ENCODE measurements around the gene CDRT15. TPM values are rescaled to one million over a fixed set of nuclear protein-coding genes. Genes with fewer than 3 reads are reported as not detected.

Gene CDRT15
- total RNA-seq, 1 experiment from 2014 or later = not detected

GRCh38 chr17:14202388-14203166 lies 34.1 kb downstream of the CDRT15 start:
- Histone ChIP-seq H2BK15ac (ENCODE audit: low read depth, low read length) (no peak overlapping the region), H3K27ac (ENCODE audit: insufficient read length, low read depth, low read length) (no peak overlapping the region), H3K4me2 (ENCODE audit: insufficient read depth, insufficient read length, low read length) (no peak overlapping the region), H2BK5ac (ENCODE audit: insufficient read length, low read length) (no peak overlapping the region), H3K9ac (ENCODE audit: extremely low read depth, insufficient read length, low read length) (no peak overlapping the region), H2BK12ac (ENCODE audit: insufficient read length, low read depth, low read length) (no peak overlapping the region), H3K9me3 (ENCODE audit: control insufficient read depth, low read depth, low read length) (no peaks in the 10 kb centered on the region), H3K79me2 (ENCODE audit: insufficient read depth, low read length) (no peaks in the 10 kb centered on the region), H4K91ac (ENCODE audit: insufficient read length, low read depth, low read length) (no peak overlapping the region), H3K14ac (ENCODE audit: insufficient read depth, low read length) (no peak overlapping the region), H2BK120ac (ENCODE audit: low read depth, low read length, poor library complexity, severe bottlenecking) (no peak overlapping the region), H4K8ac (replicated peaks; ENCODE audit: insufficient read length, low read depth, low read length) (no peak overlapping the region), H3K4me1 (ENCODE audit: insufficient read depth, low read length) (no peaks in the 10 kb centered on the region), H3K23ac (ENCODE audit: insufficient read length, low read depth, low read length) (no peak overlapping the region), H3K27me3 (ENCODE audit: insufficient read depth, low read length) (no peaks in the 10 kb centered on the region), H2AFZ (ENCODE audit: low read length) (no peak overlapping the region), H3K23me2 (ENCODE audit: insufficient read length, low read depth, low read length, poor library complexity, severe bottlenecking) (no peaks in the 10 kb centered on the region), H3K79me1 (ENCODE audit: insufficient read depth, low read depth, low read length, poor library complexity, severe bottlenecking) (no peaks in the 10 kb centered on the region), H3K56ac (ENCODE audit: insufficient read length, low read depth, low read length) (no peak overlapping the region), H4K20me1 (ENCODE audit: control insufficient read depth, insufficient read depth, insufficient read length) (no peaks in the 10 kb centered on the region), H2BK20ac (ENCODE audit: low read depth, low read length, poor library complexity, severe bottlenecking) (no peak overlapping the region), H3K4ac (ENCODE audit: low read depth, low read length) (no peak overlapping the region), H2AK5ac (ENCODE audit: insufficient read length, low read length) (no peak overlapping the region), H3T11ph (ENCODE audit: low read length) (no peak overlapping the region), H4K5ac (ENCODE audit: insufficient read length, low read depth, low read length) (no peak overlapping the region), H3K18ac (ENCODE audit: insufficient read length, low read depth, low read length) (no peak overlapping the region)
- Mint-ChIP-seq H3K36me3 (ENCODE audit: insufficient read depth in 1 of 3, low read depth in 3 of 3) (peaks cover 0 to 5% (median 4%) of the 10 kb centered on the region in 3 experiments; a peak in 5 of 7 replicates), H3K4me1 (peaks cover 9 to 18% of the 10 kb centered on the region in 2 experiments), H3K4me3 (no peak overlapping the region), H3K9me3 (no peaks in the 10 kb centered on the region; a peak in 1 of 5 replicates), H3K27me3 (ENCODE audit: low read depth) (no peaks in the 10 kb centered on the region), H3K27ac (peak overlapping the region in 1 of 3 experiments; percentile 83; a peak in 2 of 7 replicates)
- TF ChIP-seq CTCF (conservative IDR thresholded peaks at IDR 0.05) = no peak
- no CpG with 5 or more reads among the region's 10 CpGs for WGBS (ENCODE audit: extremely low coverage, insufficient read length, low lambda C conversion rate)
- DNase-seq = no peak

Data from H9 (cell line).